ENCODE results near the gene PITRM1. TPM values are rescaled to one million over a fixed set of nuclear protein-coding genes. Genes with fewer than 3 reads are reported as not detected.

Gene PITRM1
- polyA plus RNA-seq, 1 donor from 2014 or later: 62.2 TPM

DNA sequence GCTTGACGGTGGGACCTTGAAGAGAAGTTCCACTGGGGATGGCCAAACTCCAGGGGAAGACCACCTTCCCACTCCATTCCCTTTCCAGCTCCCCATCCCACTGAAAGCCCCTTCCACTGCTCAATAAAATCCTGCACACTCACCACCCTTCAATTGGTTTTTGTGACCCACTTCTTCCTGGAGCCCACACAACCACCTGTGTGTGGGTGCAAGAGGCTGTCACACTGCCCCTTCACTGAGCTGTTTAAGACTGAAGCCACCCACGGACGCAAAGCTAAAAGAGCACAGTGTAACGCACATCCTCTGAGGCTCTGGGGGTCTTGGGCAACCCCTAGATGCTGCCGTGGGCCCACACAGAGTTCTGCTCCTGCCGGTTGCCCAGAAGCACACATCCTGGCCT is 12.8 kb upstream of the PITRM1 start:
- Histone ChIP-seq H3K9me2 (ENCODE audit: insufficient read depth, low read length) (no peaks in the 10 kb centered on the region), H3K4me2 (ENCODE audit: low read length) (no peak overlapping the region), H4K20me1 (ENCODE audit: insufficient read depth) (no peaks in the 10 kb centered on the region), H3K27me3 (ENCODE audit: insufficient read depth, low read depth, low read length) (no peaks in the 10 kb centered on the region), H3K27ac (ENCODE audit: low read length) (no peak overlapping the region), H3K9me3 (ENCODE audit: low read length) (no peaks in the 10 kb centered on the region), H2AFZ (ENCODE audit: low read depth, low read length) (no peak overlapping the region), H3K79me2 (replicated peaks; ENCODE audit: insufficient read depth, low read length) (no peaks in the 10 kb centered on the region), H3K9ac (ENCODE audit: low read length) (no peak overlapping the region), H3F3A (ENCODE audit: insufficient read depth, low read length, poor library complexity, severe bottlenecking) (no peaks in the 10 kb centered on the region), H3K4me3 (ENCODE audit: low read length) (no peak overlapping the region), H3K36me3 (ENCODE audit: insufficient read depth, low read length) (no peaks in the 10 kb centered on the region)
- no peak for TF ChIP-seq TAF1 (IDR thresholded peaks at IDR 0.05; ENCODE audit: low read depth)
- TF ChIP-seq RAD21 (conservative IDR thresholded peaks at IDR 0.05): no peak
- TF ChIP-seq, protein P1, sequence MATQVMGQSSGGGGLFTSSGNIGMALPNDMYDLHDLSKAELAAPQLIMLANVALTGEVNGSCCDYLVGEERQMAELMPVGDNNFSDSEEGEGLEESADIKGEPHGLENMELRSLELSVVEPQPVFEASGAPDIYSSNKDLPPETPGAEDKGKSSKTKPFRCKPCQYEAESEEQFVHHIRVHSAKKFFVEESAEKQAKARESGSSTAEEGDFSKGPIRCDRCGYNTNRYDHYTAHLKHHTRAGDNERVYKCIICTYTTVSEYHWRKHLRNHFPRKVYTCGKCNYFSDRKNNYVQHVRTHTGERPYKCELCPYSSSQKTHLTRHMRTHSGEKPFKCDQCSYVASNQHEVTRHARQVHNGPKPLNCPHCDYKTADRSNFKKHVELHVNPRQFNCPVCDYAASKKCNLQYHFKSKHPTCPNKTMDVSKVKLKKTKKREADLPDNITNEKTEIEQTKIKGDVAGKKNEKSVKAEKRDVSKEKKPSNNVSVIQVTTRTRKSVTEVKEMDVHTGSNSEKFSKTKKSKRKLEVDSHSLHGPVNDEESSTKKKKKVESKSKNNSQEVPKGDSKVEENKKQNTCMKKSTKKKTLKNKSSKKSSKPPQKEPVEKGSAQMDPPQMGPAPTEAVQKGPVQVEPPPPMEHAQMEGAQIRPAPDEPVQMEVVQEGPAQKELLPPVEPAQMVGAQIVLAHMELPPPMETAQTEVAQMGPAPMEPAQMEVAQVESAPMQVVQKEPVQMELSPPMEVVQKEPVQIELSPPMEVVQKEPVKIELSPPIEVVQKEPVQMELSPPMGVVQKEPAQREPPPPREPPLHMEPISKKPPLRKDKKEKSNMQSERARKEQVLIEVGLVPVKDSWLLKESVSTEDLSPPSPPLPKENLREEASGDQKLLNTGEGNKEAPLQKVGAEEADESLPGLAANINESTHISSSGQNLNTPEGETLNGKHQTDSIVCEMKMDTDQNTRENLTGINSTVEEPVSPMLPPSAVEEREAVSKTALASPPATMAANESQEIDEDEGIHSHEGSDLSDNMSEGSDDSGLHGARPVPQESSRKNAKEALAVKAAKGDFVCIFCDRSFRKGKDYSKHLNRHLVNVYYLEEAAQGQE (IDR thresholded peaks at IDR 0.05; ENCODE audit: borderline replicate concordance): no peak
- no peak for TF ChIP-seq MXI1 (conservative IDR thresholded peaks at IDR 0.05; ENCODE audit: poor library complexity, severe bottlenecking)
- TF ChIP-seq, protein P2, sequence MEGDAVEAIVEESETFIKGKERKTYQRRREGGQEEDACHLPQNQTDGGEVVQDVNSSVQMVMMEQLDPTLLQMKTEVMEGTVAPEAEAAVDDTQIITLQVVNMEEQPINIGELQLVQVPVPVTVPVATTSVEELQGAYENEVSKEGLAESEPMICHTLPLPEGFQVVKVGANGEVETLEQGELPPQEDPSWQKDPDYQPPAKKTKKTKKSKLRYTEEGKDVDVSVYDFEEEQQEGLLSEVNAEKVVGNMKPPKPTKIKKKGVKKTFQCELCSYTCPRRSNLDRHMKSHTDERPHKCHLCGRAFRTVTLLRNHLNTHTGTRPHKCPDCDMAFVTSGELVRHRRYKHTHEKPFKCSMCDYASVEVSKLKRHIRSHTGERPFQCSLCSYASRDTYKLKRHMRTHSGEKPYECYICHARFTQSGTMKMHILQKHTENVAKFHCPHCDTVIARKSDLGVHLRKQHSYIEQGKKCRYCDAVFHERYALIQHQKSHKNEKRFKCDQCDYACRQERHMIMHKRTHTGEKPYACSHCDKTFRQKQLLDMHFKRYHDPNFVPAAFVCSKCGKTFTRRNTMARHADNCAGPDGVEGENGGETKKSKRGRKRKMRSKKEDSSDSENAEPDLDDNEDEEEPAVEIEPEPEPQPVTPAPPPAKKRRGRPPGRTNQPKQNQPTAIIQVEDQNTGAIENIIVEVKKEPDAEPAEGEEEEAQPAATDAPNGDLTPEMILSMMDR (IDR thresholded peaks at IDR 0.05; ENCODE audit: poor library complexity, severe bottlenecking): no peak
- no peak for TF ChIP-seq POLR2AphosphoS5 (IDR thresholded peaks at IDR 0.05)
- TF ChIP-seq SMC3 (conservative IDR thresholded peaks at IDR 0.05; ENCODE audit: poor library complexity): no peak
- TF ChIP-seq EP300 (conservative IDR thresholded peaks at IDR 0.05; ENCODE audit: poor library complexity, severe bottlenecking): no peak
- no peak for TF ChIP-seq EZH2 (IDR thresholded peaks at IDR 0.05; ENCODE audit: borderline replicate concordance, insufficient read depth, low read length, poor library complexity, severe bottlenecking)

GRCh38 chr10:3180355-3181025 is 7.9 kb upstream of the PITRM1 start:
- H4K20me1 ChIP-seq (ENCODE audit: insufficient read depth): no peaks in the 10 kb centered on the region
- H3F3A ChIP-seq (ENCODE audit: insufficient read depth, low read length, poor library complexity, severe bottlenecking): no peaks in the 10 kb centered on the region
- H3K36me3 ChIP-seq (ENCODE audit: insufficient read depth, low read length): no peaks in the 10 kb centered on the region
- no peak overlapping the region for H3K4me3 ChIP-seq (ENCODE audit: low read length)
- H3K79me2 ChIP-seq (replicated peaks; ENCODE audit: insufficient read depth, low read length): no peaks in the 10 kb centered on the region
- H2AFZ ChIP-seq (ENCODE audit: low read depth, low read length): no peak overlapping the region
- no peaks in the 10 kb centered on the region for H3K27me3 ChIP-seq (ENCODE audit: insufficient read depth, low read depth, low read length)
- no peaks in the 10 kb centered on the region for H3K9me2 ChIP-seq (ENCODE audit: insufficient read depth, low read length)
- TF ChIP-seq EZH2 (IDR thresholded peaks at IDR 0.05; ENCODE audit: borderline replicate concordance, insufficient read depth, low read length, poor library complexity, severe bottlenecking) (no peak), EP300 (conservative IDR thresholded peaks at IDR 0.05; ENCODE audit: poor library complexity, severe bottlenecking) (no peak), TAF1 (IDR thresholded peaks at IDR 0.05; ENCODE audit: low read depth) (no peak), MXI1 (conservative IDR thresholded peaks at IDR 0.05; ENCODE audit: poor library complexity, severe bottlenecking) (no peak), POLR2AphosphoS5 (IDR thresholded peaks at IDR 0.05) (no peak), RAD21 (conservative IDR thresholded peaks at IDR 0.05) (no peak), SMC3 (conservative IDR thresholded peaks at IDR 0.05; ENCODE audit: poor library complexity) (no peak)
- TF ChIP-seq, protein P2 (IDR thresholded peaks at IDR 0.05; ENCODE audit: poor library complexity, severe bottlenecking): no peak
- TF ChIP-seq, protein P1 (IDR thresholded peaks at IDR 0.05; ENCODE audit: borderline replicate concordance): no peak
- no peak overlapping the region for H3K27ac ChIP-seq (ENCODE audit: low read length)
- no peaks in the 10 kb centered on the region for H3K9me3 ChIP-seq (ENCODE audit: low read length)
- H3K9ac ChIP-seq (ENCODE audit: low read length): no peak overlapping the region
- no peak overlapping the region for H3K4me2 ChIP-seq (ENCODE audit: low read length)

All from neural cell (in vitro differentiated cells).